Measurements from ENCODE around the gene RELCH.

- TF ChIP-seq CTCF (IDR thresholded peaks at IDR 0.05) (no peak), POLR2A (IDR thresholded peaks at IDR 0.05) (no peak)
These were observed 34.2 kb upstream of the RELCH start for GRCh38 chr18:62152844-62153243.

All from uterus (tissue), 2 donors.